GM12878 (cell line): ENCODE data around the gene DHX40. TPM values are rescaled to one million over a fixed set of nuclear protein-coding genes. Genes with fewer than 3 reads are reported as not detected.

Source experiments
- ATAC-seq: fragments of 200-7000 bp; cut with Tn5 transposase; 3 replicates; pipeline ENCODE4 v1.9.1; 2020; ENCODE audit warnings: mild to moderate bottlenecking, moderate library complexity
- BruUV-seq: library from RNA; stranded (reverse); fragments of 400-500 nt; replicated peaks from 2 replicates; lab custom pipeline; 2021; lab: Mats Ljungman, UMichigan
- CTCF ChIA-PET: fragments of 300-600 bp; sonication (Branson Sonifier 250); formaldehyde crosslinking; extraction: SDS; loops from one replicate; lab custom pipeline; 2021; ENCODE audit warnings: inconsistent platforms; lab: Yijun Ruan, JAX
- POLR2A ChIA-PET: fragments of 350-600 bp; formaldehyde crosslinking; extraction: SDS; loops from one replicate; lab custom pipeline; 2021; ENCODE audit warnings: inconsistent platforms; lab: Charles Lee
- RAD21 ChIA-PET: fragments of 300-600 bp; sonication (Branson Sonifier 250); formaldehyde crosslinking; loops from one replicate; lab custom pipeline; 2023; ENCODE audit warnings: antibody characterized with exemption; ENCODE audit not compliant: unreplicated experiment; lab: Charles Lee
- SMC1A ChIA-PET: fragments of 300-600 bp; sonication (Branson Sonifier 250); formaldehyde crosslinking; loops from one replicate; lab custom pipeline; 2023; ENCODE audit not compliant: unreplicated experiment, uncharacterized antibody; lab: Charles Lee
- DNase-seq: peaks from one replicate; pipeline ENCODE4 v3.0.0-alpha.2; 2011; ENCODE audit warnings: low read depth, low spot score
- FAIRE-seq: peaks from 3 replicates; lab custom pipeline; 2011; peaks lifted over from hg19 to GRCh38; lab: Jason Lieb, UNC
- H2AFZ ChIP-seq: 2 replicates; pipeline ENCODE4 v1.6.0; 2011; ENCODE audit warnings: low read depth, low read length, control low read depth; ENCODE audit not compliant: control insufficient read depth
- H3K27ac ChIP-seq: 2 replicates; pipeline ENCODE4 v1.5.1; 2011; ENCODE audit warnings: control low read depth; ENCODE audit not compliant: control insufficient read depth, insufficient read depth
- H3K27me3 ChIP-seq, 2 experiments: replicated peaks in 1 of 2; 2 replicates each; pipeline versions ENCODE4 v1.6.0 to v1.6.1; 2011; ENCODE audit warnings: low read length in 1 of 2; ENCODE audit not compliant: control insufficient read depth in 2 of 2, insufficient read depth in 2 of 2
- H3K36me3 ChIP-seq, 2 experiments: 2 replicates each; pipeline ENCODE4 v1.5.1; 2011; ENCODE audit warnings: low read length in 1 of 2; ENCODE audit not compliant: control insufficient read depth in 2 of 2, insufficient read depth in 2 of 2
- H3K4me1 ChIP-seq: 2 replicates; pipeline ENCODE4 v1.6.1; 2011; ENCODE audit warnings: mild to moderate bottlenecking, low read length, moderate library complexity, mixed read lengths; ENCODE audit not compliant: control insufficient read depth, insufficient read depth
- H3K4me2 ChIP-seq: 2 replicates; pipeline ENCODE4 v1.6.0; 2011; ENCODE audit warnings: control low read depth; ENCODE audit not compliant: control insufficient read depth, insufficient read depth
- H3K4me3 ChIP-seq: fragments of 200-600 bp; sonication (generic); 2 replicates; pipeline ENCODE4 v1.5.1; 2016
- H3K79me2 ChIP-seq: 2 replicates; pipeline ENCODE4 v1.6.0; 2011; ENCODE audit warnings: low read length; ENCODE audit not compliant: control insufficient read depth, insufficient read depth
- H3K9ac ChIP-seq: 2 replicates; pipeline ENCODE4 v1.8.0; 2011; ENCODE audit warnings: low read length, control low read depth, mixed read lengths; ENCODE audit not compliant: control insufficient read depth, insufficient read depth
- H3K9me3 ChIP-seq: replicated peaks from 3 replicates; pipeline ENCODE4 v1.5.1; 2011; ENCODE audit warnings: mild to moderate bottlenecking, low read length; ENCODE audit not compliant: control insufficient read depth, insufficient read depth
- H4K20me1 ChIP-seq: 2 replicates; pipeline ENCODE4 v1.6.0; 2011; ENCODE audit not compliant: control insufficient read depth, insufficient read depth
- ASH2L ChIP-seq: fragments of 300-600, 200-600 bp; sonication (generic); IDR thresholded peaks from 2 replicates; pipeline ENCODE4 v1.6.1; 2017; ENCODE audit warnings: low read depth, mild to moderate bottlenecking, borderline replicate concordance
- ETV6 ChIP-seq, 2 experiments: fragments of 450-650 bp in 1 of 2; IDR thresholded peaks in 1 of 2; conservative IDR thresholded peaks in 1 of 2; 2 replicates each; pipeline ENCODE4 v1.6.1; 2014; ENCODE audit warnings: antibody characterized with exemption in 1 of 2, borderline replicate concordance in 1 of 2, low read depth in 1 of 2, mild to moderate bottlenecking in 1 of 2, moderate library complexity in 1 of 2
- FOS ChIP-seq: IDR thresholded peaks from 3 replicates; pipeline ENCODE4 v1.6.1; 2011; ENCODE audit warnings: borderline replicate concordance; ENCODE audit not compliant: insufficient read length; ENCODE audit errors: extremely low read depth
- NR2C1 ChIP-seq: fragments of 450-650 bp; IDR thresholded peaks from 2 replicates; pipeline ENCODE4 v1.6.1; 2017; ENCODE audit warnings: antibody characterized with exemption, mild to moderate bottlenecking, moderate library complexity
- RELA ChIP-seq: fragments of 450-650 bp; IDR thresholded peaks from 2 replicates; pipeline ENCODE4 v1.8.0; 2014; ENCODE audit warnings: borderline replicate concordance; ENCODE audit not compliant: partially characterized antibody
- SMARCA5 ChIP-seq: fragments of 450-650 bp; IDR thresholded peaks from 2 replicates; pipeline ENCODE4 v1.6.1; 2017; ENCODE audit warnings: mild to moderate bottlenecking
- TBL1XR1 ChIP-seq: IDR thresholded peaks from 2 replicates; pipeline ENCODE4 v1.6.1; 2012; ENCODE audit warnings: low read depth, low read length, improper control_type of control experiment
- YY1 ChIP-seq: IDR thresholded peaks from 2 replicates; pipeline ENCODE4 v1.6.1; 2011; ENCODE audit warnings: low read depth, mild to moderate bottlenecking, low read length
- ZNF622 ChIP-seq: fragments of 450-650 bp; IDR thresholded peaks from 2 replicates; pipeline ENCODE4 v1.6.1; 2017; ENCODE audit warnings: mild to moderate bottlenecking, inconsistent platforms
- WGBS: methylation state at CpG from one replicate; pipeline ENCODE4 v1.1.6; 2016; ENCODE audit warnings: low lambda C conversion rate; ENCODE audit not compliant: insufficient replicate concordance, insufficient coverage; ENCODE audit errors: missing lambda C conversion rate; 5-methylcytosine and 5-hydroxymethylcytosine counted together
- in situ Hi-C: fragments of 300-500 bp; cut with MboI; formaldehyde crosslinking; loops from 9 replicates; pipeline ENCODE4 v1.14.3; 2018; ENCODE audit warnings: mixed read lengths
- intact Hi-C: fragments of 100-400 bp; cut with micrococcal nuclease; formaldehyde crosslinking; loops from one replicate; pipeline ENCODE4 v1.14.2; 2022; ENCODE audit not compliant: unreplicated experiment
- polyA plus RNA-seq, 11 experiments: library from polyadenylated mRNA; depleted of rRNA in 4 of 11; unstranded in 6 of 11; stranded (reverse) in 5 of 11; fragments of >200 nt; fragmentation: Nextera tagmentation in 4 of 11; fragmentation: Illumina TruSeq in 1 of 11; extraction: Ambion mirVana in 4 of 11; extraction: Trizol in 1 of 11; gene quantifications; 1 replicate in 1 of 11; 2 replicates in 10 of 11; pipeline versions ENCODE4 v1.2.1 to v1.2.3, GENCODE V29; 2011 to 2016; ENCODE audit warnings: inconsistent platforms in 2 of 11, missing spikeins in 2 of 11, low read depth in 1 of 11
- total RNA-seq, 4 experiments: library from RNA; depleted of rRNA in 3 of 4; stranded (reverse); fragments of >200 nt in 3 of 4; fragmentation: Illumina TruSeq in 1 of 4; extraction: Trizol in 1 of 4; gene quantifications; 2 replicates each; pipeline versions ENCODE4 v1.2.1 to v1.2.3, GENCODE V29; 2013 to 2021
- TF ChIP-seq, protein P1 (sequence below): fragments of 450-650 bp; IDR thresholded peaks from 2 replicates; pipeline ENCODE4 v1.6.1; 2016; ENCODE audit warnings: mild to moderate bottlenecking
- TF ChIP-seq, protein P2 (sequence below): IDR thresholded peaks from 2 replicates; pipeline ENCODE4 v1.6.1; 2011; ENCODE audit warnings: borderline replicate concordance, low read depth, mild to moderate bottlenecking, moderate library complexity, low read length; ENCODE audit not compliant: insufficient read depth, poor library complexity, severe bottlenecking
- TF ChIP-seq, protein P3 (sequence below): IDR thresholded peaks from 2 replicates; pipeline ENCODE4 v1.6.1; 2011; ENCODE audit warnings: low read depth, low read length, improper control_type of control experiment, borderline replicate concordance
- TF ChIP-seq, protein P4 (sequence below): fragments of 450-650 bp; IDR thresholded peaks from 2 replicates; pipeline ENCODE4 v1.6.1; 2017; ENCODE audit warnings: antibody characterized with exemption, mild to moderate bottlenecking, moderate library complexity

The DHX40 gene
- total and polyA plus RNA-seq, 10 of the 15 experiments (the other 5 are each of a cell fraction or from before 2014, with no cell fraction given), result 4.8 to 29.2 (median 12.0) TPM

DNA sequence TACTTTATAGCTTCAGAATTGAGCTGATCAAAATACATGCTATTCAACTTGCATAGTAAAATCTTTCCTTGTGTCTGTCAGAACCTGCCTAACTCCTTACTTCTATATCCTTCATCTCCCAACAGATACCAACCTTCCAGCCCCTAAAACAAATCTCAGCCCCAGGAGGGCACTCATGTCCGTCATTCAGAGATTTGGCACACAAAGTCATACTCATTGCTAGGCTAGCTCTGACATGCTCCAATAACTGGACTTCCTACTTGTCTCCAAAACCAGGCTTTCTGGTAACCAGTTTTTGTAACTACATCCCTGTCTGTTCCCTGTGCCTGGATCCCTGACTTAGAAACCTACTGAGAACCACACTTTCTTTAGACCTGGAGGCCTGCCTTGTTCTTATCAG, 37.5 kb upstream of the DHX40 start:
- CTCF ChIA-PET, result no interaction called here
- Histone ChIP-seq H3K4me2 (no peak overlapping the region), H3K79me2 (no peaks in the 10 kb centered on the region), H4K20me1 (no peaks in the 10 kb centered on the region), H3K4me1 (no peaks in the 10 kb centered on the region), H3K9ac (no peak overlapping the region), H2AFZ (no peak overlapping the region), H3K27ac (no peak overlapping the region), H3K4me3 (no peak overlapping the region), H3K9me3 (no peaks in the 10 kb centered on the region), H3K27me3 (peaks cover 0 to 4% of the 10 kb centered on the region in 2 experiments; a peak in 2 of 4 replicates), H3K36me3 (no peaks in the 10 kb centered on the region)
- no TSS peak for BruUV-seq
- POLR2A ChIA-PET, result no interaction called here
- SMC1A ChIA-PET, result interaction anchor here (0.6 kb wide), 1 partner anchor 8 kb away, joined by 3 read pairs; no protein-coding TSS in a partner anchor
- FAIRE-seq (no peak), ATAC-seq (no peak), DNase-seq (no peak)
- intact Hi-C loops (loop anchor here (10.0 kb wide), 1 partner anchor 147 kb away; no protein-coding TSS in a partner anchor), in situ Hi-C loops (no loop called here)
- 0% methylated on average over 1 of the region's 1 CpG for WGBS
- RAD21 ChIA-PET, result interaction anchor here (1.2 kb wide), 1 partner anchor 31 kb away, joined by 3 read pairs; no protein-coding TSS in a partner anchor
- TF ChIP-seq, protein P1, sequence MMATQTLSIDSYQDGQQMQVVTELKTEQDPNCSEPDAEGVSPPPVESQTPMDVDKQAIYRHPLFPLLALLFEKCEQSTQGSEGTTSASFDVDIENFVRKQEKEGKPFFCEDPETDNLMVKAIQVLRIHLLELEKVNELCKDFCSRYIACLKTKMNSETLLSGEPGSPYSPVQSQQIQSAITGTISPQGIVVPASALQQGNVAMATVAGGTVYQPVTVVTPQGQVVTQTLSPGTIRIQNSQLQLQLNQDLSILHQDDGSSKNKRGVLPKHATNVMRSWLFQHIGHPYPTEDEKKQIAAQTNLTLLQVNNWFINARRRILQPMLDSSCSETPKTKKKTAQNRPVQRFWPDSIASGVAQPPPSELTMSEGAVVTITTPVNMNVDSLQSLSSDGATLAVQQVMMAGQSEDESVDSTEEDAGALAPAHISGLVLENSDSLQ, result no peak
- TF ChIP-seq FOS (no peak), SMARCA5 (no peak), RELA (no peak), YY1 (no peak), TBL1XR1 (no peak), ETV6 (conservative IDR thresholded peaks at IDR 0.05 in 1 of 2, IDR thresholded peaks at IDR 0.05 in 1 of 2; ENCODE audit: borderline replicate concordance in 1 of 2, low read depth in 1 of 2) (no peak), ASH2L (no peak), NR2C1 (no peak), ZNF622 (no peak)
- TF ChIP-seq, protein P2, sequence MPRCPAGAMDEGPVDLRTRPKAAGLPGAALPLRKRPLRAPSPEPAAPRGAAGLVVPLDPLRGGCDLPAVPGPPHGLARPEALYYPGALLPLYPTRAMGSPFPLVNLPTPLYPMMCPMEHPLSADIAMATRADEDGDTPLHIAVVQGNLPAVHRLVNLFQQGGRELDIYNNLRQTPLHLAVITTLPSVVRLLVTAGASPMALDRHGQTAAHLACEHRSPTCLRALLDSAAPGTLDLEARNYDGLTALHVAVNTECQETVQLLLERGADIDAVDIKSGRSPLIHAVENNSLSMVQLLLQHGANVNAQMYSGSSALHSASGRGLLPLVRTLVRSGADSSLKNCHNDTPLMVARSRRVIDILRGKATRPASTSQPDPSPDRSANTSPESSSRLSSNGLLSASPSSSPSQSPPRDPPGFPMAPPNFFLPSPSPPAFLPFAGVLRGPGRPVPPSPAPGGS, result no peak
- TF ChIP-seq, protein P3, sequence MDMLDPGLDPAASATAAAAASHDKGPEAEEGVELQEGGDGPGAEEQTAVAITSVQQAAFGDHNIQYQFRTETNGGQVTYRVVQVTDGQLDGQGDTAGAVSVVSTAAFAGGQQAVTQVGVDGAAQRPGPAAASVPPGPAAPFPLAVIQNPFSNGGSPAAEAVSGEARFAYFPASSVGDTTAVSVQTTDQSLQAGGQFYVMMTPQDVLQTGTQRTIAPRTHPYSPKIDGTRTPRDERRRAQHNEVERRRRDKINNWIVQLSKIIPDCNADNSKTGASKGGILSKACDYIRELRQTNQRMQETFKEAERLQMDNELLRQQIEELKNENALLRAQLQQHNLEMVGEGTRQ, result no peak
- TF ChIP-seq, protein P4, sequence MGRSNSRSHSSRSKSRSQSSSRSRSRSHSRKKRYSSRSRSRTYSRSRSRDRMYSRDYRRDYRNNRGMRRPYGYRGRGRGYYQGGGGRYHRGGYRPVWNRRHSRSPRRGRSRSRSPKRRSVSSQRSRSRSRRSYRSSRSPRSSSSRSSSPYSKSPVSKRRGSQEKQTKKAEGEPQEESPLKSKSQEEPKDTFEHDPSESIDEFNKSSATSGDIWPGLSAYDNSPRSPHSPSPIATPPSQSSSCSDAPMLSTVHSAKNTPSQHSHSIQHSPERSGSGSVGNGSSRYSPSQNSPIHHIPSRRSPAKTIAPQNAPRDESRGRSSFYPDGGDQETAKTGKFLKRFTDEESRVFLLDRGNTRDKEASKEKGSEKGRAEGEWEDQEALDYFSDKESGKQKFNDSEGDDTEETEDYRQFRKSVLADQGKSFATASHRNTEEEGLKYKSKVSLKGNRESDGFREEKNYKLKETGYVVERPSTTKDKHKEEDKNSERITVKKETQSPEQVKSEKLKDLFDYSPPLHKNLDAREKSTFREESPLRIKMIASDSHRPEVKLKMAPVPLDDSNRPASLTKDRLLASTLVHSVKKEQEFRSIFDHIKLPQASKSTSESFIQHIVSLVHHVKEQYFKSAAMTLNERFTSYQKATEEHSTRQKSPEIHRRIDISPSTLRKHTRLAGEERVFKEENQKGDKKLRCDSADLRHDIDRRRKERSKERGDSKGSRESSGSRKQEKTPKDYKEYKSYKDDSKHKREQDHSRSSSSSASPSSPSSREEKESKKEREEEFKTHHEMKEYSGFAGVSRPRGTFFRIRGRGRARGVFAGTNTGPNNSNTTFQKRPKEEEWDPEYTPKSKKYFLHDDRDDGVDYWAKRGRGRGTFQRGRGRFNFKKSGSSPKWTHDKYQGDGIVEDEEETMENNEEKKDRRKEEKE, result no peak
